ENCODE data around the gene POC1A.

POC1A gene

GRCh38 chr3:52086976-52087663, 67.1 kb downstream of the POC1A start:
- no peak for DNase-seq (ENCODE audit: low read depth in 1 of 2, low spot score in 1 of 2)

- no peak for DNase-seq (ENCODE audit: low read depth in 1 of 2, low spot score in 1 of 2)
Measured at GRCh38 chr3:52086461-52086860, 67.8 kb downstream of the POC1A start.

- no peak for DNase-seq (ENCODE audit: low read depth in 1 of 2, low spot score in 1 of 2)
Measured at GRCh38 chr3:52085681-52086282, 68.4 kb downstream of the POC1A start.

GRCh38 chr3:52084954-52085680, 69.1 kb downstream of the POC1A start:
- no peak for DNase-seq (ENCODE audit: low read depth in 1 of 2, low spot score in 1 of 2)

GRCh38 chr3:52084216-52084945, 69.8 kb downstream of the POC1A start:
- no peak for DNase-seq (ENCODE audit: low read depth in 1 of 2, low spot score in 1 of 2)

- DNase-seq (ENCODE audit: low read depth in 1 of 2, low spot score in 1 of 2), result no peak
Measured at GRCh38 chr3:52083556-52084087, 70.6 kb downstream of the POC1A start.

GRCh38 chr3:52082951-52083350, 71.3 kb downstream of the POC1A start:
- DNase-seq (ENCODE audit: low read depth in 1 of 2, low spot score in 1 of 2), result no peak

GRCh38 chr3:52080830-52081719, 73.1 kb downstream of the POC1A start:
- no peak for DNase-seq (ENCODE audit: low read depth in 1 of 2, low spot score in 1 of 2)

- no peak for DNase-seq (ENCODE audit: low read depth in 1 of 2, low spot score in 1 of 2)
Measured at GRCh38 chr3:52079958-52080357, 74.3 kb downstream of the POC1A start.

GRCh38 chr3:52078781-52079560, 75.3 kb downstream of the POC1A start:
- no peak for DNase-seq (ENCODE audit: low read depth in 1 of 2, low spot score in 1 of 2)

- no peak for DNase-seq (ENCODE audit: low read depth in 1 of 2, low spot score in 1 of 2)
Measured at GRCh38 chr3:52077925-52078324, 76.3 kb downstream of the POC1A start.

GRCh38 chr3:52076896-52077780, 77.1 kb downstream of the POC1A start:
- no peak for DNase-seq (ENCODE audit: low read depth in 1 of 2, low spot score in 1 of 2)

- no peak for DNase-seq (ENCODE audit: low read depth in 1 of 2, low spot score in 1 of 2)
Measured at GRCh38 chr3:52073490-52073889, 80.7 kb downstream of the POC1A start.

- no peak for DNase-seq (ENCODE audit: low read depth in 1 of 2, low spot score in 1 of 2)
Measured at GRCh38 chr3:52072471-52072870, 81.8 kb downstream of the POC1A start.

GRCh38 chr3:52072020-52072419, 82.2 kb downstream of the POC1A start:
- no peak for DNase-seq (ENCODE audit: low read depth in 1 of 2, low spot score in 1 of 2)

- no peak for DNase-seq (ENCODE audit: low read depth in 1 of 2, low spot score in 1 of 2)
Measured at GRCh38 chr3:52070724-52071621, 83.2 kb downstream of the POC1A start.

- no peak for DNase-seq (ENCODE audit: low read depth in 1 of 2, low spot score in 1 of 2)
Measured at GRCh38 chr3:52069855-52070254, 84.4 kb downstream of the POC1A start.

- no peak for DNase-seq (ENCODE audit: low read depth in 1 of 2, low spot score in 1 of 2)
Measured at GRCh38 chr3:52069135-52069534, 85.1 kb downstream of the POC1A start.

Measured in activated CD4-positive, alpha-beta T cell treated with anti-CD3 and anti-CD28 coated beads, Interleukin-2, amount 50 U/mL, for 24 hours (primary cell).